Smooth muscle cell (in vitro differentiated cells): ENCODE results near the gene GABRR1. TPM values are rescaled to one million over a fixed set of nuclear protein-coding genes. Genes with fewer than 3 reads are reported as not detected.

ENCODE experiments used
- DNase-seq: peaks from one replicate; lab custom pipeline; 2025; ENCODE audit not compliant: unreplicated experiment; lab: John Stamatoyannopoulos, UW
- H2AFZ ChIP-seq: fragments of 200-600 bp; sonication (generic); 2 replicates; pipeline ENCODE4 v1.6.0; 2016; ENCODE audit warnings: antibody characterized with exemption, low read depth, mild to moderate bottlenecking
- H3F3A ChIP-seq: fragments of 200-600 bp; sonication (generic); 2 replicates; pipeline ENCODE4 v1.6.0; 2017; ENCODE audit warnings: antibody characterized with exemption, low read depth
- H3K27ac ChIP-seq: fragments of 200-600 bp; sonication (generic); 2 replicates; pipeline ENCODE4 v1.5.1; 2016; ENCODE audit warnings: low read depth, mild to moderate bottlenecking
- H3K27me3 ChIP-seq: fragments of 200-600 bp; sonication (generic); 2 replicates; pipeline ENCODE4 v1.6.1; 2016; ENCODE audit warnings: low read depth, mild to moderate bottlenecking
- H3K36me3 ChIP-seq: fragments of 200-600 bp; sonication (generic); 2 replicates; pipeline ENCODE4 v1.5.1; 2016; ENCODE audit warnings: low read depth
- H3K4me1 ChIP-seq: fragments of 200-600 bp; sonication (generic); 2 replicates; pipeline ENCODE4 v1.5.1; 2016; ENCODE audit warnings: low read depth
- H3K4me2 ChIP-seq: fragments of 200-600 bp; sonication (generic); 2 replicates; pipeline ENCODE4 v1.6.0; 2016; ENCODE audit warnings: mild to moderate bottlenecking
- H3K4me3 ChIP-seq: fragments of 200-600 bp; sonication (generic); 2 replicates; pipeline ENCODE4 v1.5.1; 2016; ENCODE audit warnings: mild to moderate bottlenecking
- H3K79me2 ChIP-seq: fragments of 200-600 bp; sonication (generic); 2 replicates; pipeline ENCODE4 v1.6.0; 2016; ENCODE audit warnings: low read depth, mild to moderate bottlenecking
- H3K9ac ChIP-seq: fragments of 200-600 bp; sonication (generic); 2 replicates; pipeline ENCODE4 v1.6.0; 2016; ENCODE audit warnings: low read depth
- H3K9me3 ChIP-seq: fragments of 200-600 bp; sonication (generic); replicated peaks from 2 replicates; pipeline ENCODE4 v1.5.1; 2016; ENCODE audit warnings: low read depth
- H4K20me1 ChIP-seq: fragments of 200-600 bp; sonication (generic); 2 replicates; pipeline ENCODE4 v1.6.0; 2016; ENCODE audit warnings: low read depth
- CTCF ChIP-seq: fragments of 200-600 bp; sonication (generic); IDR thresholded peaks from 2 replicates; pipeline ENCODE4 v1.5.1; 2017; ENCODE audit warnings: borderline replicate concordance, mild to moderate bottlenecking, antibody characterized with exemption; ENCODE audit not compliant: insufficient read depth, poor library complexity, severe bottlenecking
- WGBS: methylation state at CpG from one replicate; pipeline ENCODE4 v1.1.7; 2016; ENCODE audit warnings: low lambda C conversion rate; 5-methylcytosine and 5-hydroxymethylcytosine counted together
- polyA plus RNA-seq: library from polyadenylated mRNA; unstranded; fragments of >200 nt; fragmentation: Nextera tagmentation; extraction: Ambion mirVana; gene quantifications from 2 replicates; pipeline ENCODE4 v1.2.1, GENCODE V29; 2016
- total RNA-seq: library from RNA; depleted of rRNA; stranded (reverse); fragments of >200 nt; gene quantifications from 2 replicates; pipeline ENCODE4 v1.2.3, GENCODE V29; 2014

GABRR1 gene
- total and polyA plus RNA-seq, 2 experiments from 2014 or later: not detected

GRCh38 chr6:89208551-89208950, 8.6 kb downstream of the GABRR1 start:
- no peak overlapping the region for H3K27ac ChIP-seq
- 87% methylated on average over 4 of the region's 4 CpGs for WGBS
- H3K4me3 ChIP-seq: no peak overlapping the region
- no peaks in the 10 kb centered on the region for H3K4me1 ChIP-seq
- H3K27me3 ChIP-seq: no peaks in the 10 kb centered on the region
- H3F3A ChIP-seq: no peaks in the 10 kb centered on the region
- no peak overlapping the region for H3K4me2 ChIP-seq
- no peaks in the 10 kb centered on the region for H4K20me1 ChIP-seq
- no peak for TF ChIP-seq CTCF
- H2AFZ ChIP-seq: no peak overlapping the region
- no peak overlapping the region for H3K9ac ChIP-seq
- no peaks in the 10 kb centered on the region for H3K36me3 ChIP-seq
- no peaks in the 10 kb centered on the region for H3K79me2 ChIP-seq
- no peak for DNase-seq
- no peaks in the 10 kb centered on the region for H3K9me3 ChIP-seq

DNA sequence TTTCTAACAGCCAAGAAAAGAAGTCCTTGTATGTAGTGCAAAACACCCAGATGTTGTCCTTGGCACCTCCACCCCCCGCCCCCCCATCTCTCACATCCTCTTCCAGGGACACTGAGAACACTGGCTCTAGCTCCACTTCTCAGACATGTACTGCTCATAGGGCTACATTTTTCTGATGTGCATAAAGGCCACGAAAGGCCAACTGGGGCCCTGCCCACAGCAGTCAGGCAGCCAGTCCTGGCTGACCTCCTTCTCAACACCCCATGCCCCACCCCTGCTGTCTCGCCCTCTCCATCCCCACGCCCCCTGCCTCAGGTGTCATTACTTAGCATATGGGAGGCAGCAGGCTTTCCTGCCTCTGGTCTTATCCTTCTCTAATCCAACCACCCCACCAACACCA, 11.3 kb downstream of the GABRR1 start:
- Histone ChIP-seq H3K79me2 (no peaks in the 10 kb centered on the region), H3K9ac (no peak overlapping the region), H3F3A (no peaks in the 10 kb centered on the region), H4K20me1 (no peaks in the 10 kb centered on the region), H3K9me3 (no peaks in the 10 kb centered on the region), H3K4me3 (no peak overlapping the region), H3K36me3 (no peaks in the 10 kb centered on the region), H3K4me2 (no peak overlapping the region), H3K4me1 (no peaks in the 10 kb centered on the region), H2AFZ (no peak overlapping the region), H3K27ac (no peak overlapping the region), H3K27me3 (no peaks in the 10 kb centered on the region)
- 82% methylated on average over 4 of the region's 4 CpGs for WGBS
- no peak for DNase-seq
- no peak for TF ChIP-seq CTCF

DNA sequence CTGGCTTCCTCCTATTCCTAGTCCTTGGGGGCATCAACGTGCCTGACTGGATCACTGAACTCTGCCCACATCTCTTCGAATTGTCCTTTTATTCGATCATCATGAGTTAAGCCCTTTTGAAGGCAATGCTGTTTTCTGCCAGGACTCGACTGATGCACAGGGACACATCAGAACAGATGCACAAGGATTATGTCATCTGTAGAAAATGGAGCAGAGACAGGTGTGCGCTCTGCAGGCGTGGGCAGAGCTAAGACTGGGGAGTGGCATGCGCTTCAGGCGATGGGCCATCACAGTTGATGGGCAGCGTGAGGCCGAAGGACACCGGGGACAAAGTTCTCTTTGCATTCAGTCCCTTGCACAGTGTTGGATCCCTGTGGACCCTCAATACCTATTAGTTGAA, 13.1 kb downstream of the GABRR1 start:
- DNase-seq: no peak
- no peaks in the 10 kb centered on the region for H3F3A ChIP-seq
- no peak for TF ChIP-seq CTCF
- H3K79me2 ChIP-seq: no peaks in the 10 kb centered on the region
- H3K27ac ChIP-seq: no peak overlapping the region
- H3K4me3 ChIP-seq: no peak overlapping the region
- H3K4me2 ChIP-seq: no peak overlapping the region
- no peak overlapping the region for H2AFZ ChIP-seq
- H3K36me3 ChIP-seq: no peaks in the 10 kb centered on the region
- 93% methylated on average over 11 of the region's 11 CpGs for WGBS
- H4K20me1 ChIP-seq: no peaks in the 10 kb centered on the region
- no peaks in the 10 kb centered on the region for H3K4me1 ChIP-seq
- H3K9ac ChIP-seq: no peak overlapping the region
- no peaks in the 10 kb centered on the region for H3K27me3 ChIP-seq
- H3K9me3 ChIP-seq: no peaks in the 10 kb centered on the region

- H2AFZ ChIP-seq: no peak overlapping the region
- 95% methylated on average over 7 of the region's 7 CpGs for WGBS
- H3K27ac ChIP-seq: no peak overlapping the region
- no peak overlapping the region for H3K4me2 ChIP-seq
- H3K4me3 ChIP-seq: no peak overlapping the region
- H3K4me1 ChIP-seq: no peaks in the 10 kb centered on the region
- no peak for DNase-seq
- H3K9ac ChIP-seq: no peak overlapping the region
- no peaks in the 10 kb centered on the region for H3K9me3 ChIP-seq
- H4K20me1 ChIP-seq: no peaks in the 10 kb centered on the region
- no peaks in the 10 kb centered on the region for H3K79me2 ChIP-seq
- H3F3A ChIP-seq: no peaks in the 10 kb centered on the region
- no peaks in the 10 kb centered on the region for H3K27me3 ChIP-seq
- H3K36me3 ChIP-seq: no peaks in the 10 kb centered on the region
- TF ChIP-seq CTCF: no peak
These were observed 16.4 kb downstream of the GABRR1 start for GRCh38 chr6:89200706-89201215.
